VCaP (cell line): ENCODE results near the gene CADM1.

Experiments used
- H3K27ac ChIP-seq: fragments of 450-650 bp; 2 replicates; pipeline ENCODE4 v1.5.1; 2017
- TF ChIP-seq, protein P1 (sequence below): fragments of 450-650 bp; conservative IDR thresholded peaks from 2 replicates; pipeline ENCODE4 v1.5.1; 2017; ENCODE audit warnings: mild to moderate bottlenecking, moderate library complexity

The CADM1 gene

DNA sequence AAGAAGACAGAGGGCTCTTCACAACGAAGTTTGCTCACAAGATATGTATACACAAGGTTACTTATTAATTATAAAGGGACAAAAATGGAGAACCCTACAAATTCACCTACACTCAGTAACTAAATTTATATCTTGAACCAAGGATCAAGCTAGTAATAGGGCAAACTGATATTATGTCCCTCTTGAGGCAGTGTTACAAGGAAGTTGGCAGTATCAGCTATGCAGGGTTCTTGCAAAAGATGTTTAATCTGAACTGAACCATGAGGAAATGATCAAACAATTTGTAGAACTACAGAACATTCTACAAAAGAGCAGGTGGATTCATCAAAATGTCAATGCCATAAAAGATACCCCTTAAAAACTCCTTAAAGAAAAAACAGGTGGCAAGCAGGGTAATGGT is 10.7 kb downstream of the CADM1 start:
- TF ChIP-seq, protein P1, sequence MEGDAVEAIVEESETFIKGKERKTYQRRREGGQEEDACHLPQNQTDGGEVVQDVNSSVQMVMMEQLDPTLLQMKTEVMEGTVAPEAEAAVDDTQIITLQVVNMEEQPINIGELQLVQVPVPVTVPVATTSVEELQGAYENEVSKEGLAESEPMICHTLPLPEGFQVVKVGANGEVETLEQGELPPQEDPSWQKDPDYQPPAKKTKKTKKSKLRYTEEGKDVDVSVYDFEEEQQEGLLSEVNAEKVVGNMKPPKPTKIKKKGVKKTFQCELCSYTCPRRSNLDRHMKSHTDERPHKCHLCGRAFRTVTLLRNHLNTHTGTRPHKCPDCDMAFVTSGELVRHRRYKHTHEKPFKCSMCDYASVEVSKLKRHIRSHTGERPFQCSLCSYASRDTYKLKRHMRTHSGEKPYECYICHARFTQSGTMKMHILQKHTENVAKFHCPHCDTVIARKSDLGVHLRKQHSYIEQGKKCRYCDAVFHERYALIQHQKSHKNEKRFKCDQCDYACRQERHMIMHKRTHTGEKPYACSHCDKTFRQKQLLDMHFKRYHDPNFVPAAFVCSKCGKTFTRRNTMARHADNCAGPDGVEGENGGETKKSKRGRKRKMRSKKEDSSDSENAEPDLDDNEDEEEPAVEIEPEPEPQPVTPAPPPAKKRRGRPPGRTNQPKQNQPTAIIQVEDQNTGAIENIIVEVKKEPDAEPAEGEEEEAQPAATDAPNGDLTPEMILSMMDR = no peak
- peak overlapping the region; percentile 37; the same call in 1 of the 2 replicates for H3K27ac ChIP-seq

DNA sequence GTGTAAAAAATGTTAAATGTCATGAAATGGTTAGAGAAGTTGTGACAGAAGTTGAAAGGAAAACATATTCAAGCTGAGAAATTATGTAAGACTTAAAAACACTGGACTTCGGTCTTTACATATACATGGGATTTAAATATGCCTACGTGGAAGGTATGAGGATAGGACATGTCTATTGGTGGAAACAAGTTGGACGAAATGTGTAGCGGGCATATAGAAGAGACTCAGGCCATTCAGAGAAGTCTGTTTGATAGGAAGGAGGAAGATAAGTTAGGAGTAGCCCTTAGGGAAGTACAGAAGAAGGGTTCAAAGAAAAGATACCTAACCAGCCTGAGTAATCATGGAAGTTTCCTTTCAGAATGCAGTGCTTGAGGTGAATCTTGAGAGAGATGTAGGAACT is 14.7 kb downstream of the CADM1 start:
- TF ChIP-seq, protein P1 = no peak
- no peak overlapping the region for H3K27ac ChIP-seq

DNA sequence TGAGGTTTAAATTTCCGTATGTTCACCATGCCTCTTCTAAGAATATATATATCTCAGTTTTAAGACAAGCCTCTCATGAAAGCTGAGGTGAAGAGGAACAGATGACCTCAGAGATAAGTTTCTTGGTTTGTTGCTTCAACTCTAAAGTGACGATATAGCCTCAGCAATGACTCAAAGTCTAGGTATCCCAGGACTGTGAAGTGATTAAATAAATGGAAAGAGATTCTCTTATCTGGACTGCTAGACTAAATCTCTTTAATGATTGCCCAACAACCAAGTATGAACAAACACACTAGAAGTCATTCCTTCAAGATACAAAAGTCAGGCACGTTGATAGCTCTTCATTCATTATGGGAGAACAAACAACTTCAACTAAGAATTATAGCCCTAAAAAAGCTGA is 15.3 kb downstream of the CADM1 start:
- no peak overlapping the region for H3K27ac ChIP-seq
- TF ChIP-seq, protein P1 = no peak

DNA sequence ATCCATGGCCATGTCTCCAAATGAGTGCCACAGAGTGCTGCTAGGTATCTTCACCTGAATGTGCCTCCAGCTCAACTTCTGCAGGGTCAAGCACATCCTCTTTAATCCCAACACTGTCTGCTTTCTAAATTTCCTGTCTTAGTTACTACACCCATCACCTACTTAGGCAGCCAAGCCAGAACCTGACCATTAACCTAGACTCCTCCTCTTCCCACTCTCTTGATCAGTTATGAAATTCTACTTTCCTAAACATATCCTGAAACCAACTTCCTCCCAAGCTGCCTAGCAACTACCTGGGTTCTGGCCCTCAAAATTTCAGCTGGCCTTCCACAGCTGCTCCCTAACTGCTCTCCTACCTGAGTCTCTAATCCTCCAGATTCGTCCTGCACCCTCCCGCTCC is 22.7 kb downstream of the CADM1 start:
- TF ChIP-seq, protein P1 = no peak
- H3K27ac ChIP-seq = no peak overlapping the region

DNA sequence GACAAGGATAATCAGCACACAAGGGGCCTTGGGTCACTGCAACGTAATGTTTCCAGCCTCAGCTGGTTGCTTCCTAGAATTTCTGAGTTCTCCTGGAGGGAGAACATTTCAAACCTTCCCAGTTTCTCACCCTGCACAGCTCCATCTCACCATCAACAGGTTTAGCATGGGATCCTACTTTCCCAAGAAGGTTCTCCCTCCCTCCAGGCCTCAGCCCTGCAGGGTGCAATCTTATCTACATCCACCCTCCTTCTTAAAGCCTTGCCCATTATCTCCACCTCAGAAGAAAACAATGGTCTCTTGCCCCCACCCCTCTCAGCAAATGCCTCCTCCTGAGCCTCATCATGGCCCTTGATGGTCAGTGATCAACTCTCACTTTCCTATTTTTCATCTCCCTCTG is 23.6 kb downstream of the CADM1 start:
- TF ChIP-seq, protein P1 = no peak
- no peak overlapping the region for H3K27ac ChIP-seq

DNA sequence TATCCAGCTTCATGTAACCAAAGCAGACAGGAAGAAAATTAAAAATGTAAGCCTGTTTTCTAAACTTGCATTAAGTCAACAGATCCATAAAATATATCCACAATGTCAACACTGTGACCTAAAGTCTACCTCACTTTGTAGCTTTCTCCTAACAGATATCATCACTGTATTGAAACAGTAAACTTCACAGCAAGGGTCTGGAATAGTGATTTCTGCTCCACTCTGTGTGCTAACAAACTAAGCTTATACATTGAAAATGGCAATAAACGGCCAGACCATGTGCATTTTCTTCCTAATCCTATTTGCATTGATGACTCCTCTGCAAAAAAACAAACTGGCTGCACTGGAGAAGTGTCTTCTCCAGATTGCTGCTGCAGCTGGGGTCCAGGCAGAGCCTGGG is 26.8 kb downstream of the CADM1 start:
- no peak overlapping the region; the same call in 1 of the 2 replicates for H3K27ac ChIP-seq
- TF ChIP-seq, protein P1 = no peak

DNA sequence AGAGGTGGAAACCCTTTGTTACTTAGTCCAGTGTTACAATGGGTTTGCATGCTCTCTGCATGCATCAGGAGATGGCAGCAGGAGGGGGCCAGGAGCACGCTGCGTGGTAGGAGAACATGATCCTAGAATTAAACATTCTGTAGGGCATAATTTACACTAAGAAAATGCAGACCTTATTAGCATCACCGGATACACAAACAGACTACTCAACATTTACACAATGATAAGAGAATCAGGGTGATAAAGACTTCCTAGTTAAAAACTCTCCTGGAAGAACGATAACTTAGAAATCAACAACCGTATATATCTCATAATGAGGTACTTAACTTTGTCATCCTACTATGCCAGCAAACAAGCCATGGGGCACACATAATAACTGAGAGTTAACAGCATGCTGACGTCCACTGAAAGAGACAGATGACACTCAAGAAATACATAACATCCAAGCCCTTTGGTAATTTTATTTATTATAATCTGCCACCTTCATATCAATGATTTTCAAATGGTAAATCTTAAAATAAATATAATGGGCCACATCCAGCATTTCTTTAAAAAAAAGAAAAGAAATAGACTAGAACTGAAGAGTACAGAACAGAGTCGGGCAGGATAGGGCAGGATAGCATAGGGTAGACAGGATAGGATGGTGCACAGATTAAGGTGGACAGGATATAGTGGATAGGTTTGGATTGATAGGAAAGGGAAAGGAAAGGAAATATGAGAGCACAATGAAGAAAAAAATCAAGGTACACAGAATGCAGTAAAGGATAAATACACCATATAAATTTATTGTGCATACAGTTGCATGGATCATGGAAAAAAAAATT is 27.5 kb downstream of the CADM1 start:
- TF ChIP-seq, protein P1 = no peak
- no peak overlapping the region; the same call in 1 of the 2 replicates for H3K27ac ChIP-seq
